Chondrocyte (in vitro differentiated cells): ENCODE data around the gene DTD2. TPM values are rescaled to one million over a fixed set of nuclear protein-coding genes. Genes with fewer than 3 reads are reported as not detected.

Source experiments
- DNase-seq: peaks from one replicate; pipeline ENCODE4 v3.0.0; 2021; ENCODE audit warnings: mixed read lengths, low spot score
- H3K27ac Mint-ChIP-seq: one replicate; pipeline ENCODE4 v1.8.0; 2021; ENCODE audit warnings: mild to moderate bottlenecking, moderate library complexity, mixed read lengths; ENCODE audit not compliant: unreplicated experiment
- H3K27me3 Mint-ChIP-seq: 2 replicates; pipeline ENCODE4 v1.8.0; 2021; ENCODE audit warnings: low read depth, mixed read lengths
- H3K36me3 Mint-ChIP-seq: 2 replicates; pipeline ENCODE4 v1.8.0; 2021; ENCODE audit warnings: low read depth, mixed read lengths
- H3K4me1 Mint-ChIP-seq: 2 replicates; pipeline ENCODE4 v1.8.0; 2021; ENCODE audit warnings: low read depth, mild to moderate bottlenecking, mixed read lengths
- H3K4me3 Mint-ChIP-seq: one replicate; pipeline ENCODE4 v1.8.0; 2021; ENCODE audit warnings: mild to moderate bottlenecking, moderate library complexity, mixed read lengths; ENCODE audit not compliant: unreplicated experiment
- H3K9me3 Mint-ChIP-seq: 2 replicates; pipeline ENCODE4 v1.8.0; 2021; ENCODE audit warnings: low read depth, mixed read lengths
- total RNA-seq: library from RNA; stranded (reverse); gene quantifications from 3 replicates; pipeline ENCODE4 v1.2.1, GENCODE V29; 2021
- TF ChIP-seq, protein P1 (sequence below): fragments of 200-600 bp; sonication (generic); IDR thresholded peaks from 2 replicates; pipeline ENCODE4 v1.5.0; 2021; ENCODE audit warnings: antibody characterized with exemption, mild to moderate bottlenecking, moderate library complexity

The DTD2 gene
- total RNA-seq, 1 donor from 2014 or later = 36.1 TPM

DNA sequence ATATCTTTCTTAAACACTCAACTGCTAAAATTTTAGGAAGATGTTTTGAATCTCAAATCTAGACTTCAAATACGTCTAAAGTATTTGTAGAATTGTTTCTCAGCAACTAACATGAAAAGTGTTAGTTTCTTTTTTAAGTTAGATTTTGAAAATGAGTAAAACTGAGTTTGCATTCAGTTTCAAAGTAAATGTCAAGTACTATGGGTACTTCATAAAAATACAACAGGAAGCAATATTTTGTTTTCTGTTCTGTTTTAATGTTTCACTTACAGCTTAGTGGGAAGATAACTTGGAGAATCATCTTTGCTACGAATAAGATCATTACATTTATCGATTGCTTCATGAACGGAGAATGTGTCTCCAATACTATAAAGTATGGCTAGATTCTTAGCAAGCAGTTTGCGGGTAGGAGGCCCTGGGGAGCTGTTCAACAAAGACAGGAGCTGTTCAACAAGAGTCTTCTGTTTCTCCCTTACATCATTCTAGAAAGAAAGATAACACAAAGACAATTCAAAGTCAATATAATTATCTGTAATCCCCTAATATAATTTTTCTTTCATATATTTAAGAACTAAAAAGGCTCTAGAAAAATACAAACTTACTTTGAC lies 57.2 kb downstream of the DTD2 start:
- Mint-ChIP-seq H3K4me3 (no peak overlapping the region), H3K9me3 (no peaks in the 10 kb centered on the region), H3K27me3 (no peaks in the 10 kb centered on the region), H3K27ac (no peak overlapping the region), H3K4me1 (peaks cover 14% of the 10 kb centered on the region), H3K36me3 (peaks cover 16% of the 10 kb centered on the region)
- TF ChIP-seq, protein P1, sequence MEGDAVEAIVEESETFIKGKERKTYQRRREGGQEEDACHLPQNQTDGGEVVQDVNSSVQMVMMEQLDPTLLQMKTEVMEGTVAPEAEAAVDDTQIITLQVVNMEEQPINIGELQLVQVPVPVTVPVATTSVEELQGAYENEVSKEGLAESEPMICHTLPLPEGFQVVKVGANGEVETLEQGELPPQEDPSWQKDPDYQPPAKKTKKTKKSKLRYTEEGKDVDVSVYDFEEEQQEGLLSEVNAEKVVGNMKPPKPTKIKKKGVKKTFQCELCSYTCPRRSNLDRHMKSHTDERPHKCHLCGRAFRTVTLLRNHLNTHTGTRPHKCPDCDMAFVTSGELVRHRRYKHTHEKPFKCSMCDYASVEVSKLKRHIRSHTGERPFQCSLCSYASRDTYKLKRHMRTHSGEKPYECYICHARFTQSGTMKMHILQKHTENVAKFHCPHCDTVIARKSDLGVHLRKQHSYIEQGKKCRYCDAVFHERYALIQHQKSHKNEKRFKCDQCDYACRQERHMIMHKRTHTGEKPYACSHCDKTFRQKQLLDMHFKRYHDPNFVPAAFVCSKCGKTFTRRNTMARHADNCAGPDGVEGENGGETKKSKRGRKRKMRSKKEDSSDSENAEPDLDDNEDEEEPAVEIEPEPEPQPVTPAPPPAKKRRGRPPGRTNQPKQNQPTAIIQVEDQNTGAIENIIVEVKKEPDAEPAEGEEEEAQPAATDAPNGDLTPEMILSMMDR = no peak
- no peak for DNase-seq

Other genes with a start within 250 kb of the DTD2 start
- 142 to 178 TPM (median 146 TPM) in 3 replicates for gene HECTD1, start 249.7 kb downstream of the DTD2 start, total RNA-seq
- 57.7 to 74.0 TPM (median 59.3 TPM) in 3 replicates for gene HEATR5A, start 37.0 kb downstream of the DTD2 start, total RNA-seq
- not detected in 3 replicates for gene GPR33, start 30.5 kb upstream of the DTD2 start, total RNA-seq
- gene NUBPL, start 103.9 kb upstream of the DTD2 start, total RNA-seq = 9.3 to 13.9 TPM (median 9.8 TPM) in 3 replicates